HG03139 (cell line): ENCODE measurements around the gene NOBOX.
"Not testable (repeated sequence)": the region's sequence is repeated elsewhere in the genome, so short reads cannot be mapped to it uniquely, and the experiment has no call there.

Experiments
- ATAC-seq: cut with Tn5 transposase; IDR thresholded peaks from one replicate; pipeline ENCODE4 v1.9.1; 2021; ENCODE audit not compliant: unreplicated experiment

Gene NOBOX

GRCh38 chr7:144397086-144397485 lies 6.4 kb downstream of the NOBOX start:
- ATAC-seq, result no peak

GRCh38 chr7:144391823-144392255 lies 11.7 kb downstream of the NOBOX start:
- peak; percentile 76 for ATAC-seq

- no peak for ATAC-seq
Observed at GRCh38 chr7:144391014-144391413, 12.5 kb downstream of the NOBOX start.

- no peak for ATAC-seq
Observed at GRCh38 chr7:144390481-144390880, 13.0 kb downstream of the NOBOX start.

- no peak for ATAC-seq
Observed at GRCh38 chr7:144388950-144389349, 14.5 kb downstream of the NOBOX start.

GRCh38 chr7:144386741-144387140 lies 16.8 kb downstream of the NOBOX start:
- ATAC-seq, result no peak

- no peak for ATAC-seq
Observed at GRCh38 chr7:144384555-144385245, 18.8 kb downstream of the NOBOX start.

- ATAC-seq, result no peak
Observed at GRCh38 chr7:144384071-144384470, 19.4 kb downstream of the NOBOX start.

GRCh38 chr7:144379776-144380384 lies 23.6 kb downstream of the NOBOX start:
- no peak for ATAC-seq

GRCh38 chr7:144378651-144379050 lies 24.8 kb downstream of the NOBOX start:
- no peak for ATAC-seq

GRCh38 chr7:144369221-144369620 lies 34.3 kb downstream of the NOBOX start:
- ATAC-seq, result not testable (repeated sequence)

GRCh38 chr7:144367250-144367649 lies 36.2 kb downstream of the NOBOX start:
- ATAC-seq, result not testable (repeated sequence)

- not testable (repeated sequence) for ATAC-seq
Observed at GRCh38 chr7:144365523-144365922, 38.0 kb downstream of the NOBOX start.

- ATAC-seq, result not testable (repeated sequence)
Observed at GRCh38 chr7:144362061-144362460, 41.4 kb downstream of the NOBOX start.

- not testable (repeated sequence) for ATAC-seq
Observed at GRCh38 chr7:144356860-144357259, 46.6 kb downstream of the NOBOX start.

- not testable (repeated sequence) for ATAC-seq
Observed at GRCh38 chr7:144356185-144356584, 47.3 kb downstream of the NOBOX start.

GRCh38 chr7:144355176-144355822 lies 48.2 kb downstream of the NOBOX start, which contains the start of gene ARHGEF5:
Gene ARHGEF5 (plus strand): TSS chr7:144355402. CDS start chr7:144362670, 7,268 bp downstream.
- ATAC-seq, result peak; percentile 67

- not testable (repeated sequence) for ATAC-seq
Observed at GRCh38 chr7:144351667-144352066, 51.8 kb downstream of the NOBOX start.

GRCh38 chr7:144348625-144349024 lies 54.9 kb downstream of the NOBOX start:
- peak; percentile 33 for ATAC-seq
